HS-27A (cell line): Measurements from ENCODE around the gene HSBP1L1.
"Not testable (repeated sequence)": the region's sequence is repeated elsewhere in the genome, so short reads cannot be mapped to it uniquely, and the experiment has no call there.

Experiments used
- DNase-seq: peaks from one replicate; pipeline ENCODE4 v3.0.0-alpha.2; 2012; ENCODE audit warnings: low read depth, missing footprints

HSBP1L1 gene

GRCh38 chr18:79945118-79946042, 19.1 kb upstream of the HSBP1L1 start:
- no peak for DNase-seq

GRCh38 chr18:79947054-79947755, 17.2 kb upstream of the HSBP1L1 start:
- DNase-seq: no peak

DNA sequence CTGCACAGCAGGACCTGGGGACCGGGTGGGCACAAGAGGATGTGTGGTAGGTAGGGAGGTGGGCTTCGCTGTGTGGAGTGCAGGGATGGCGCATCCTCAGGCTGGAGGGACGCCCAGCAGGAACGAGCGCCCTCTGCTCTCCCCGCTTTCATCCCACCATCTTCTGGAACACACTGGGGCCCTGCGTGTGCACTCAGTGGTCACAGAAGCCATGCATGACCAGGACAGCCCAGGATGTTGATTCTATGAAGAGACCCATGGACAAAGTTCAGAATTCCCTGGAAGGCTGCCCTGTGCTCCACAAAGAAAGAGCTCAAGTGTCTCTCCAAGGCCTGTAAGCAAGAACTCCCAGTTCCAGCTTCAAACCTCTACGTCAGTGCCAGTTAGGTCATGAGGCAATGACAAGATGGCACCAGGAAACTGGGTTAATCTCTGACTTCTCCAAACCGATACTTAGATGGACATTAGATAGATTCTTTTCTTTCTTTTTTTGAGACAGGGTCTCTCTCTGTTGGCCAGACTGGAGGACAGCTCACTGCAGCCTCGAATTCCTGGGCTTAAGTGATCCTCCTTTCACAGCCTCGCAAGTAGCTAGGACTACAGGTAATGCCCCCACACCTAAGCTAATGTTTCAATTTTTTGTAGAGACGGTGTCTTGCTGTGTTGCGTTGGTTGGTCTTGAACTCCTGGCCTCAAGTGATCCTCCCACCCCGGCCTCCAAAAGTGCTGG, 16.4 kb upstream of the HSBP1L1 start:
- DNase-seq: no peak

DNA sequence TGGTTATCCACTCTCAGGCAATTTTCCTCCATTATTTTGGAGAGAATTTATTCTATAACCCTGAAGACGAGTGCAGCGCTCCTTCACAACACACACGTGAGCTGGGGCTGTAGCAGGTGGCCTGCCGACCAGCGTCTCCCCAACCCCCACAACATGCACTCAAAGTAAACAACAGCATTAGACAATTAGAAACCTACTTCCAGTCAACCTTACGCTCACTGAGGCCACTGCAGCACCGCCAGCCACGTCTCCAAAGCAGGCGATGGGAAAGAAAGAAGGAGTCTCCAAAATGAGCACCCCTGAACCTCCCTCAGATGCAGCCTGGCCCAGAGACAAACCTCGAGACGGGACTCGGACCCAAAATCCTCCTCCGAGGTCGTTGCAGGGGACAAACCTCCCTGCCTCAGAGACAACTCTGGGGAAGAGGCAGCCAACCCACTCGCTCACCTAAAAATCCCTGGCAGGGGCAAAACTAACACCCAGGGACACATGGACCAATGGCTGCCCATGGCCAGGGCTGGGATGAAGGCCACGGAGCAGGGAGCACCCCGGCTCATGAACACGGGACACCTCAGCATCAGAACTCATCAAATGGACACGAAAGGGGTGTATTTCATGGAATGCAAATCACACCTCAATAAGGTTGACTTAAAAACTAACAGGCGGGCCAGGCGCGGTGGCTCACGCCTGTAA, 15.6 kb upstream of the HSBP1L1 start:
- no peak for DNase-seq

GRCh38 chr18:79949697-79950487, 14.6 kb upstream of the HSBP1L1 start:
- DNase-seq: no peak

GRCh38 chr18:79950515-79951341, 13.7 kb upstream of the HSBP1L1 start:
- DNase-seq: no peak

- no peak for DNase-seq
Observed at GRCh38 chr18:79951545-79952455, 12.6 kb upstream of the HSBP1L1 start, which contains the start of gene SLC66A2. Gene SLC66A2, minus strand, starts transcription at chr18:79951653. Its CDS starts 727 bp downstream, at chr18:79950926.

DNA sequence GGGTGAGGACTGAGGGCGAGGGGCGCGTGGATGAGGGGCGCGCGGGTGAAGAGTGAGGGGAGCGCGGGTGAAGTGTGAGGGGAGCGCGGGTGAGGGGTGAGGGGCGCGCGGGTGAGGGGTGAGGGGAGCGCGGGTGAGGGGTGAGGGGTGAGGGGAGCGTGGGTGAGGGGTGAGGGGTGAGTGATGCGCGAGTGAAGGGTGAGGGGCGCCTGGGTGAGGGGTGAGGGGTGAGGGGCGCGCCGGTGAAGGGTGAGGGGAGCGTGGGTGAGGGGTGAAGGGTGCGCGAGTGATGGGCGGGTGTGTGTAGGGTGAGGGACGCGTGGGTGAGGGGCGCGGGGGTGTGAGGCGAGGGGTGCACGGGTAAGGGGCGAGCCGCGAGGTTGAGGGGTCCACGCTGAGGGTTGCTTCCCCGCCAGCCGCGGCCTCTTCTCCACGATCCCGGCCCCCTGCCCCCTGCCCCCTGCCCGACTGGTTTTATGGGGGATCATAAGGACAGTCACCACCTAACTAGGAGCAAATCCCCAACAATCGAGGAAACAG, 11.9 kb upstream of the HSBP1L1 start:
- DNase-seq: no peak

GRCh38 chr18:79952996-79953559, 11.4 kb upstream of the HSBP1L1 start:
- DNase-seq: no peak

- DNase-seq: no peak
Observed at GRCh38 chr18:79953971-79954651, 10.3 kb upstream of the HSBP1L1 start.

GRCh38 chr18:79954791-79955190, 9.7 kb upstream of the HSBP1L1 start:
- DNase-seq: no peak

DNA sequence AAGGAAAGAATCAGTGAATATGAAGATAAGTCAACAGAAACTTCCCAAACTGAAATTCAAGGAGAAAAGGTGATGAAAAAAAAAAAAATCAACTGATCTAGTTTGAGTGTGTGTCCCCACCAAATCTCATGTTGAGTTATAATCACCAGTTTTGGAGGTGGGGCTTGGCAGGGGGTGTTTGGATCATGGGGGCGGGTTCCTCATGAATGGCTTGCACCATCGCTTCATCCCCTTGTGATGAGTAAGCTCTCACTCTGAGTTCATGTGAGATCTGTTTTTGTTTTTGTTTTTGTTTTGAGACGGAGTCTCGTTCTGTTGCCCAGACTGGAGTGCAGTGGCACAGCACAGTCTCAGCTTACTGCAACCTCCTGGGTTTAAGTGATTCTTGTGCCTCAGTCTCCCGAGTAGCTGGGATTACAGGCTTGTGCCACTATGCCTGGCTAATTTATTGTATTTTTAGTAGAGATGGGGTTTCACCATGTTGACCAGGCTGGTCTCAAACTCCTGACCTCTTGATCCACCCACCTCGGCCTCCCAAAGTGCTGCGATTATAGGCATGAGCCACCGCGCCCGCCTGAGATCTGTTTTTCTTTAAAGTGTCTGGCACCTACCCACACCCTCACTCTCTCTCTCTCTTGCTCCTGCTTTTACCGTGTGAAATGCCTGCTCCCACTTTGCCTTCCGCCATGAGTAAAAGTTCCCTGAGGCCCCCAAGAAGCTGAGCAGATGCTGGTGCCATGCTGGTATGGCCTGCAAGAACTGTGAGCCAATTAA, 9.0 kb upstream of the HSBP1L1 start:
- DNase-seq: no peak

- DNase-seq: no peak
Observed at GRCh38 chr18:79956276-79956675, 8.2 kb upstream of the HSBP1L1 start.

GRCh38 chr18:79958981-79959380, 5.5 kb upstream of the HSBP1L1 start:
- no peak for DNase-seq

DNA sequence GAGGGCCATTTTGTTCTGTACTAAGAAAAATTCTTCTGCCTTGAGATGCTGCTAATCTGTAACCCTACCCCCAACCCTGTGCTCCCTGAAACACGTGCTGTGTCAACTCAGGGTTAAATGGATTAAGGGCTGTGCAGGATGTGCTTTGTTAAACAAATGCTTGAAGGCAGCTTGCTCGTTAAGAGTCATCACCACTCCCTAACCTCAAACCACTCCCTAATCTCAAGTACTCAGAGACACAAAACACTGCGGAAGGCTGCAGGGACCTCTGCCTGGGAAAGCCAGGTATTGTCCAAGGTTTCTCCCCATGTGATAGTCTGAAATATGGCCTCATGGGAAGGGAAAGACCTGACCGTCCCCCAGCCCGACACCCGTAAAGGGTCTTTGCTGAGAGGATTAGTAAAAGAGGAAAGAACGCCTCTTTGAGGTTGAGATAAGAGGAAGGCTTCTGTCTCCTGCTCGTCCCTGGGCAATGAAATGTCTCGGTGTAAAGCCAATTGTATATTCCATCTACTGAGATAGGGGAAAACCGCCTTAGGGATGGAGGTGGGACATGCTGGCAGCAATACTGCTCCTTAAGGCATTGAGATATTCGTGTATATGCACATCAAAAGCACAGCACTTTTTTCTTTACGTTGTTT, 4.2 kb upstream of the HSBP1L1 start:
- DNase-seq: not testable (repeated sequence)

- DNase-seq: no peak
Observed at GRCh38 chr18:79960921-79961526, 3.4 kb upstream of the HSBP1L1 start.
